Hepatocyte (in vitro differentiated cells): ENCODE results near the gene CDC37L1.

ENCODE experiments used
- EZH2 ChIP-seq: fragments of 200-600 bp; sonication (generic); IDR thresholded peaks from 2 replicates; pipeline ENCODE4 v1.6.1; 2016; ENCODE audit warnings: antibody characterized with exemption, mild to moderate bottlenecking, borderline replicate concordance
- EZH2phosphoT487 ChIP-seq: fragments of 200-600 bp; sonication (generic); IDR thresholded peaks from one replicate; pipeline ENCODE4 v1.6.1; 2018; ENCODE audit warnings: antibody characterized with exemption, mild to moderate bottlenecking, low read depth, moderate library complexity; ENCODE audit not compliant: unreplicated experiment, severe bottlenecking
- TF ChIP-seq, protein P1 (sequence below): fragments of 200-600 bp; sonication (generic); IDR thresholded peaks from 2 replicates; pipeline ENCODE4 v1.5.1; 2016; ENCODE audit warnings: antibody characterized with exemption, mild to moderate bottlenecking; ENCODE audit not compliant: poor library complexity

DNA sequence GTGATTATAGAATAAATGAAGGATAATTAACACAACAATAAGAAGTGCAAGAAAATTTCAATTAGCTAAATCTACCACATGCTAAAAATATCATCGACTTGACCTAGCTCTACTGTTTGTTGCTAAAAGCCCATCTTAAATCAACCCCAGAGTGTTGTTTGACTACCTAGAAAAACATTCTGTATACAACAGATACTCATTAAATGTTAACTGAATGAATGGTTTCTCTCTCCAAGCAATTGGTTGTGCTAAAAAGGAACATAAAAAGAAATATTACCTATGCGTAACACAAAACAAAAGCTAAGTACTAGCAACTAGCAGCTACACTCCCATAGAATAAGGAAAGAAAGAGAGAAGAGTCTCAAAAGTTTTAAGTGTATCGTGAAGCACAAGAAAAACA, 22.7 kb upstream of the CDC37L1 start:
- TF ChIP-seq, protein P1, sequence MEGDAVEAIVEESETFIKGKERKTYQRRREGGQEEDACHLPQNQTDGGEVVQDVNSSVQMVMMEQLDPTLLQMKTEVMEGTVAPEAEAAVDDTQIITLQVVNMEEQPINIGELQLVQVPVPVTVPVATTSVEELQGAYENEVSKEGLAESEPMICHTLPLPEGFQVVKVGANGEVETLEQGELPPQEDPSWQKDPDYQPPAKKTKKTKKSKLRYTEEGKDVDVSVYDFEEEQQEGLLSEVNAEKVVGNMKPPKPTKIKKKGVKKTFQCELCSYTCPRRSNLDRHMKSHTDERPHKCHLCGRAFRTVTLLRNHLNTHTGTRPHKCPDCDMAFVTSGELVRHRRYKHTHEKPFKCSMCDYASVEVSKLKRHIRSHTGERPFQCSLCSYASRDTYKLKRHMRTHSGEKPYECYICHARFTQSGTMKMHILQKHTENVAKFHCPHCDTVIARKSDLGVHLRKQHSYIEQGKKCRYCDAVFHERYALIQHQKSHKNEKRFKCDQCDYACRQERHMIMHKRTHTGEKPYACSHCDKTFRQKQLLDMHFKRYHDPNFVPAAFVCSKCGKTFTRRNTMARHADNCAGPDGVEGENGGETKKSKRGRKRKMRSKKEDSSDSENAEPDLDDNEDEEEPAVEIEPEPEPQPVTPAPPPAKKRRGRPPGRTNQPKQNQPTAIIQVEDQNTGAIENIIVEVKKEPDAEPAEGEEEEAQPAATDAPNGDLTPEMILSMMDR = no peak
- TF ChIP-seq EZH2 (no peak), EZH2phosphoT487 (no peak)
